ENCODE data around the gene GTSE1.

Gene GTSE1

DNA sequence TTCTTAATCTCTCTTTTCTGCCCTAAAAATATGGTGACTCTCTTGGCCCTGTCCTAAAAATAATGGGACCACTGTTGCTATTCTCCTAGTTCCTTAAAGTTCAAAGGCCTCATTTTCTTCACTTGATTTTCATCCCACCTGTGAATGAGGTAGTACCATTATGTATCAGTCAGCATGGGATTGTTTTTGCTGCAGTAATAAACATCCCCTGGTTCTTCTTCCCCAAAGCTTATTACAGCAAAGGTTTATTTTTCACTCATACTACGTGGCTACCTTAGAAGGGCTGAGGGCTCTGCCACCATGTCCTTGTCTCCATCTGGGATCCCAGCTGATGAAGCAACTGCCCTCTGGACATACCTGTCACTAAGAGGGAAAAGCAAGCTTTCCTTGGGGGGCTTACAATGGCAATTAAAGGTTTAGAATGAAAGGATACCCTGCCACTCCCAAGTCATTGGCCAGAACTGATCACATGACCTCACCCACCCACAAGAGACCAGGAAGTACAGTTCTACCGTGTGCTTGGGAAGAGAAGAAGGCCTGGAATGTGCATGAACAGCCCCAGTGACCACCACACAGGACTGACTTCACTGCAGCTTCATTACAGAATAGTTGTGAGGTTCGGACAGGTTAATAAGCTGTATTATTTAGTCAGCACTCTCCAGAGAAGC is 21.1 kb upstream of the GTSE1 start:
- DNase-seq (ENCODE audit: low spot score): no peak

DNA sequence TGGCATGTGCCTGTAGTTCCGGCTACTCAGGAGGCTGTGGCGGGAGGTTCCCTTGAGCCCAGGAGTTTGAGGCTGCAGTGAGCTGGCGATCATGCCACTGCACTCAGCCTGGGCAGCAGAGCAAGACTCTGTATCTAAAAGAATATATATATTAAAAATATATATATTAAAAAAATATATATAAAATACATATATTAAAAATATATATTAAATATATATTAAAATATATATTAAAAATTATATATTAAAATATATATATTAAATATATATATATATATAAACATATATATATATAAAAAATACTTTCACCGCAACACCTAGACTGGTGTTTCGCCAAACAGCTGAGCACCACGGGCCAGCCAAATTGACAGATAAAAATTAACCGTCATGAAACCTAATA is 20.1 kb upstream of the GTSE1 start:
- no peak for DNase-seq (ENCODE audit: low spot score)

DNA sequence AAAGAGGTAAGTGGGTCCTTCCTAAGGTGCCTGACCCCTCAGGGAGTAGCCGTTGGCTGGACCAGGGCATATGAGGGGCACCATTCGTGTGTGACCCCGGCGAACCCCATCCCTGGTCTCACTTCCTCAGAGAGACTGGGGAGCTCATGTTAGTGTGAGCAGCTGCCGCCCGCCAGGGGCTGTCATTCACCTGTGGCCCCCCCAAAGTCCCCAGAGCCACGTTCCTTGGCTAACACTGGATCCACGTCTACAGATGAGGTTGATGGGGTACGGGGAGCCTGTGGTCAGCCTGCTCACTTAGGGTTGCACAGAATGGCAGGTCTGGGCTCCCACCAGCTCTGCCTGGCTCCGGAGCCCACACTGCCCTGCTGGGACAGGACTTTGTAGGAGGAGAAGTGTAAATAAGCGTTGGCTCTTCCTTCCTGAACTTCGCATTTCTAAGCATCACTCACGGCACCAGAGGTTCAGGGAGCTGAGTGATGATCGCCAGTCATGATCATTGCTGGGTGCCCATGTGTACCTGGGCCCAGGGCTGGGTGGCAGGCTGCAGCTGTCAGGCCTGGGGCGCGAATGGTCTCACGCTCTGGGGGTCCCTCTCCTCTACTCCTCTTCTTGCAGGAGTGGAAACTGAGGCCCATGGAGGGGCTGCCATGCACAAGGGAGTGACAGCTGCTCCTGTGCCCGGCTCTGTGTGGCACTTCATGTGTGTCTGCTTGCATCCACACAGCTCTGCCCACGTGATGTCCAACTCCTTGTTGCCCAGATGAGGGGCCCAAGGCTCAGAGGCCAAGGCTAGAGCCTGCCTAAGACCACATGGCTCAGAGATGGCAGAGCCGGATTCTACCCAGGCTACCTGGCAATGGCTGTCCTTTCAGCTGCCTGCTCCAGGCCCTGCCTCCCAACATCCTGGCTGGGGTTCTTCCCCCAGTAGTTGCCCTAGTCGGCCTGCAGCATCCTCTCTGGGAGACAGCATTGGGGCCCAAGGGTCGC is 17.7 kb upstream of the GTSE1 start:
- DNase-seq (ENCODE audit: low spot score): no peak

DNA sequence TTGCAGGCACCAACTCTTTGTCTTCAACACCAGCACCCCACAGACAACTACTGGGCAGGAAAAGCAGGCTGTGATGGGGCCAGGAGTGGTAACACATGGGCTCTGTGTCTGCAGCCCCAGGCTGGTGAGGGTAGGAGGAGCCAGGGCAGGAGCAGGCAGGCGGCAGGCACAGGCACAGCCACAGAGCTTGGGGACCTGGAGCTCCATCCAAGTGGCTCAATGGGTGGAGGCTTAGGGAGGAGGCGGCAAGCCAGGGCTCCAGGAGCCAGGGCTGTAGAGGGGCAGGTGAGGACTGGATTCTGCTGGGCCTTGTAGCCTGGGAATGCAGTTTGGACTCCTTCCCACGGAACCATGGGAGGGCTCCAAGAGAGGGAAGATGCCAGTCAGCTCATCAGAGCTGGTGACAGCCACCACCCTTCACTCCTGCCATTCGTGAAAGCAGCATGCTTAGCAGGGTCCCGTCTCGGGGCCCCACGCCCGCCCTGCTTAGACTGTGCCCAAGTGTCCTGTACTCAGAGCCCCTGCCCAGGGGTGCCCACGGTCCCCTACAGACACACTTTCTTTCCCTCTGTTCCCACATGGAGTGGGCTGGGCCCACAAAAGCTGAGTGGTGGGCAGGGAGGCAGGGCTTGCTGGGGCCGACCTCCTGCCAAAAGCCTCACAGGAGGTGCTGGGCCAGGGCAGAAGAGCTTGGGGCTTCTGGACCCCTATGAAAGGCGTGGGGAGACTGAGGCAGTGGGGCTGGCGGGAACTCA is 16.4 kb upstream of the GTSE1 start:
- no peak for DNase-seq (ENCODE audit: low spot score)

DNA sequence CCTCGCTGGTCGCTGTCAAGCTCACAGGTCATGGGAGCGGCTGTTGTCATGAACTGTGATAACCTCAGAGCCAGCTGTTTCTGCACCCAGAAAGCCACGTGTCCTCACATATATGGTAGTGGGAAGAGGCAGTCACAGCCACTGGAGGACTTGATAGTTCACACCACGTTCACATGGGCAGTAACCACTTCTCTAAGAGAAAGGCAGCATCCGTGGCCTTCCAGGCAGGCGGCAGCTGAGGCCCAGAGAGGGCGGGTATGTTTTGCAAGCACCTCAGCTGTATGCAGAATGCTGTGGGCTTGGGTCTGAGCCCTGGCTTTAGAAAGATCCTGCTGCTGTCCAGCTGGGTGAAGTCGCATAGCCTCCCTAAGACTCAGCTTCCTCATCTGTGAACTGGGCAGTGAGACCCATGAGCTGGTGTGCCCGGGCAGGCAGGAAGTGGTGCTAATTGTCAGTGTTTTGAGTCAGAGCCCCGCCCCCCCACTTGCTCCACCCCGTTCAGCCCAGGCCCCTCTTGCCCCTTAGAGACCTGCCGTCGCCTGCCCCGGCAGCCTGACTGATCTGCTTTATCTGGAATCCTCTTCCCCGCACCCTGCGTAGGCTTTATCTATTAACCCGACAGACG is 15.6 kb upstream of the GTSE1 start:
- DNase-seq (ENCODE audit: low spot score): no peak

DNA sequence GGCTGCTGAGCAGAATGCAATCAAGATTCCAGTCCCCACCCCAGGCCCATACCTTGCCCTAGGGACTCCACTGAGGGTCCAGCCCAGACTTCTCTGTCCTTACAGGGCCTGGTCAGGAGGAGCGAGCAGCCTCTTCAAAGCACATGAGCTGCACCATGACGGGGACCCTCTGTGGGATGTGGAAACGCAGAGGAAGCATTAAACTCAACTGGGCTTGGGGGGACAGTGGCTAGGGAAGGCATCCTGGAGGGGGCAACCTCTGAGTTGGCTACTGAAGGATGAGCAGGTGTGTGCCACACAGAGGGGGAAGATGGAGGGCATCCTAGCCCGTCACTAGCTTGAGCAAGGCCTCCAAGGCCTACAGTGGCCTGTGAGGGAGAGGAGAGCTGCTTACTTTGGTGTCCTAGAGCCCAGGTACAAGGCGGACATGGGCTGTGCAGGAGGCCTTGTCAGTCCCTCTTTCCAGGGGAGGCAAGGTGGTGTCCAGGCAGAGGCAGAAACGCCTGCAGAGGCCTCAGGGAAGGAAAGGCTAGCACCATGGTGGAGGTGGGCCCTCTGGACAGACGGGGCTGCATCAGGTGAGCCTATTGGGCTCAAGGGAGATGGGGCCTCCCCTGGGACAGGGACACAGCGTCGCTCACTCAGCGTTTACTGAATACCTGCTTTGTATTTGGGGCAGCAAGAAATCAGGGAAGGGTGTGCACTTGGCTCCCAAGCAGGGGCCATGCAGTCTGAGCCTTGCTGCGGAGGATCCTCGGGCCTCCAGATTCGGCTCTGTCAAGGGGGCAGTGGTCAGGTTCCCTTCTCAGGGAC is 14.6 kb upstream of the GTSE1 start:
- DNase-seq (ENCODE audit: low spot score): no peak

DNA sequence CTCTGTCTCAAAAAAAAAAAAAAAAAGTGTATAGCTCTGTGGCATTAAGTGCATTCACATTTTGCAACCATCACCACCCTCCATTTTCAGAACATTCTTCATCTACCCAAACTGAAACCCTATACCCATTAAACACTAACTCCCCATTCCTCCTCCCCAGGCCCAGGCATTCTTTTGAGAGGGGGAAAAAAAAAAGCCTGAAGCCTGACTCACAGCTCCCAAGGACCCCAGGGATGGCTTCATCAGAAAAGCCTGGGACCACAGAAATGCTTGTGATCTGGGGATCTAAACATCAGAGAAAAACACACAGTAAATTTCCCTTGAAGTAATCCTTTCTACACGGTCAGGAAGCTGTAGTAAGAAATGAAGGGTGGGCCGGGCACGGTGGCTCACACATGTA is 10.7 kb upstream of the GTSE1 start:
- DNase-seq (ENCODE audit: low spot score): no peak

DNA sequence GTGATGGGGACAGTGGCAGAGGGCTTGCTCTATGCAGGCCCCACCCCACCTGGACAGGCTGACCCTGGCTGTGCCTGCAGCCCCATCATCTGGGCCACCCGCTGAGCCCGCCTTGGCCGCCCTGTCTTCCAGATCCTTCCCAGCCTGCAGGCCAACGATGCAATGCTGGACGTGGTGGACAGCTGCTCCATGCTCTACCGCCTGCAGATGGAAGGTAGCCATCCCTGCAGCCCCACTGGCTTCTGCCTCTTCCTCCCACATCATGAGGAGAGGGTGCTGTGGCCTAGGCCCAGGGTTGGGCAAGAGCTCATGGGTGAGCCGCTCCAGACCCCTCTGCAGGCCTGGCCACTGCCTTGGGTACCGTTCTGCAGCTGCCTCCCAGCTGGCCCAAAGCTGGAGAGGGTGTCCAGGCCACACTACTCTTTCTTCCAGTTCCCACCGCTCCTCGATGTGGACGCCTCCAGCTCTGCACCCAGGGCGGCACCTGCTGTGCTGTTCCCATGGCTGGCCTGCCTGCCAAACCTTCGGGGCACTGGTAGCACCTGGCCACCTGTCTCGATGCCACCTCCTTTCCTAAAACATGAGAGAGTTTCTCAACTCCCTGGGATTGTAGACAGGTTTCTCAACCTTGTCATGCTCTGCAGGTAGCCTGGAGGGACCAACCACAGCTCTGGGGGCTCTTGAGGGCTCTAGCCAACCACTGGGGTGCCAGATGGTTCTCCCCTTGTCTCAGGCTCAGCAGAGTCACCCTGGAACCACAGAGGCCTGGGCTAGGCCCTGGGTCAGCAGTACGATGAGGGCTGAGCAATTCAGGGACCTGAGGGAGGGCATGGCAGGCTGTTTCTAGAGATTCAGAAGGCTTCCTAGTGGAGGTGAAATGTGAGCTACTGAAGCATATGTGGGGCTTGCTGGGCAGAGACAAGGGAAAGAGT is 9.5 kb upstream of the GTSE1 start:
- no peak for DNase-seq (ENCODE audit: low spot score)

DNA sequence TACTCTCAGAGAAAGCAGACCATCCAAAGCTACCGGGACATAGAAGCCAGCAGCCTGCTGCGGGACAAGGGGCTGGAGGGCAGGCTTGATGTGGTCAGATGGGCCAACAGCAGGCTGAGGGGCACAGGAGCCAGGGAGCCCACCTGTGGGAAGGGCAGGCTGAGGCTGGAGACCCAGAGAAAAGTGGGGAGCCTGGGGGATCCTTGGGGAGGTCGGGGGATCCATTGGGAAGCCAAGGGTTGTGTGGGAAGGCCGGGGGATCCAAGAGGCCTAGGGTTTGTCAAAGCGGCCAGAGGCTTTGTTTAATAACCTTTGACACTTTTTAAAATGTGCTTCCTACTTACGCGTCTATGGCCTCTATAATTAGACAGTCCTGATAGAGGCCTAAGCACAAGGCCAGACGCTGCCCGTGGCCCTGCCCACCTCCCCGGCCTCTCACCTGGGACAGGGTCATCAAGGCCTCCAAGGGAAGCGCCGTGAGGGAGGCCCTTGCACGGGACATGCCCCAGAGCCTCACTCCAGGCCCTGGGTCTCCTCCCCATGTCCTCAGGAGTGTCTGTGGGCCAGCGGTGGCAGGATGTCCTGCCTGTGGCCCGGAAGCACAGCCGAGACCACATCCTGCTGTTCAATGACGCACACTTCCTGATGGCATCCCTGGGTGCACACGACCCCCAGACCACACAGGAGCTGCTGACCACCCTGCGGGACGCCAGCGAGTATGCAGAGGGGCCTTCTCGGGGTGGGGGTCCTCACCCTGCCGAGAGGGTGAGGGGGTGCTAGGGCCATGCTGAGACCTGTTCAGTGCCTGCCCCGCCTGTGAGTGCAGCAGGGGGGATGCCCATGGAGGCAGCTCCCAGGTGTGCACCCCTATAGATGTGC is 8.6 kb upstream of the GTSE1 start:
- DNase-seq (ENCODE audit: low spot score): no peak

DNA sequence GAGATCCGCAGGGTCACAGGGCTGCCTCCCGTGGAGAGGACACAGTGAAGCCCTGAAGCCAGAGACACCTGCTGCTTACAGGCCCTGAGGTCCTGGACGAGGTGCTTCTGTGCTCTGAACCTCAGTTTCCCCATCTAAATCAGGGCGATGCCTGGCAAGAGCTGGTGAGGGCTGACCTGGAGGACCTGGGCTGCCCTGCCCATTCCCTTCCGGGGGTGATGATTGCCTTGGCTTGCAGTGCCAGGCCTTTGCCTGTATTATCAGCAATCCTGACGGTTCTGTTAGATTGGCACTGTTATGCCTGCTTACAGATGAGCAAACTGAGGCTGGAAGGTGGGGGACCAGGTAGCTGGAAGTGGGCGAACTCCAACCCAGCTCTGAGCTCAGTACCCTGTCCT is 7.8 kb upstream of the GTSE1 start:
- DNase-seq (ENCODE audit: low spot score): no peak

DNA sequence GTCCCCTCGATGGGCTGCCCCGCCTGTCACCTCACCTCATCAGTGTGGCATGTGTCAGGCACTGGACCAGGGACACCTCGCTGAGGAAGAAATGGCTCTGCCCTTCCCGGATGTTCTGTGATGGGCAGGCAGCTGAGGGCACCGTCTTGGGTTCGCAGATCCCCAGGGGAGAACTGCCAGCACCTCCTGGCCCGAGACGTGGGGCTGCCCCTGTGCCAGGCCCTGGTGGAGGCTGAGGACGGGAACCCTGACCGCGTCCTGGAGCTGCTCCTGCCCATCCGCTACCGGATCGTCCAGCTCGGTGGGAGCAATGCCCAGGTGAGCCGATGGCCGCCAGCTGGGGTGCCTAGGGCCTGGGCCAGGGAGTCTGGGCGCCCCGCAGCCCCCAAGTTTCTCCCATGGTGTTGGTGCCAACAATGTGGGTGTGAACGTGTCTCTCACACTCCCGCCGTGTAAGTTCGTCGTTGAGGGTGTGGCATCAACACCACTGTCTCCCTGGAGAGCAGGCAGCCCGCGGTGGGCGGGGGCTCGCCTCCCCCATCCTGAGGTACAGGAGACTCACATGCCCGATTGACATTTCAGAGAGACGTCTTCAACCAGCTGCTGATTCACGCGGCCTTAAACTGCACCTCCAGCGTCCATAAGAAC is 7.3 kb upstream of the GTSE1 start:
- DNase-seq (ENCODE audit: low spot score): no peak

DNA sequence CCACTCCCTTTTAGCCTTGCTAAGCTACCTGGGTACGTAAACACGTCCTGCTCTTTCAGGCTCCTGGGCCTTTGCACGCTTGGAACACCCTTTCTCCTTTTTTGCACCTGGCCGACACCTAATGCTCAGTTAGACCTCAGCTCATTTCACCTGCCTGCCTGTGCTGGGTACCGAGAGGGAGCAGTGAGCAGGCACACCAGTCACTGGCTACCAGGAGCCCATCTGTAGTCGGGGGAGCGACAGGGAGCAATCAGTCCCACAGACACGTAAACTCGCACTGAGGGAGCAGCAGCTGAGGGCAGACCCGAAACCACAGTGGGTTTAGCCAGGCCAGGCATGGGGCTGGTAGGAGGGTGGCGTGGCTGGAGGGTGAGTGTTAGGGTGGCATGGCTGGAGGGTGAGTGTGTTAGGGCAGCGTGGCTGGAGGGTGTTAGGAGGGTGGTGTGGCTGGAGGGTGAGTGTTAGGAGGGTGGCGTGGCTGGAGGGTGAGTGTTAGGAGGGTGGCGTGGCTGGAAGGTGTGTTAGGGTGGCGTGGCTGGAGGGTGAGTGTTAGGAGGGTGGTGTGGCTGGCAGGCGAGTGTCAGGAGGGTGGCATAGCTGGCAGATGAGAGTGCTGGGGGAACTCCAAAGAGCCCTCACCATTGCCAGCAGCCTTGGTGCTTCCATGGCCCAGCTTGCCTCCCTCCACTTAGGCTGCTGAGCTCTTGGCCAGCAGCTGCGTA is 6.4 kb upstream of the GTSE1 start:
- DNase-seq (ENCODE audit: low spot score): no peak

DNA sequence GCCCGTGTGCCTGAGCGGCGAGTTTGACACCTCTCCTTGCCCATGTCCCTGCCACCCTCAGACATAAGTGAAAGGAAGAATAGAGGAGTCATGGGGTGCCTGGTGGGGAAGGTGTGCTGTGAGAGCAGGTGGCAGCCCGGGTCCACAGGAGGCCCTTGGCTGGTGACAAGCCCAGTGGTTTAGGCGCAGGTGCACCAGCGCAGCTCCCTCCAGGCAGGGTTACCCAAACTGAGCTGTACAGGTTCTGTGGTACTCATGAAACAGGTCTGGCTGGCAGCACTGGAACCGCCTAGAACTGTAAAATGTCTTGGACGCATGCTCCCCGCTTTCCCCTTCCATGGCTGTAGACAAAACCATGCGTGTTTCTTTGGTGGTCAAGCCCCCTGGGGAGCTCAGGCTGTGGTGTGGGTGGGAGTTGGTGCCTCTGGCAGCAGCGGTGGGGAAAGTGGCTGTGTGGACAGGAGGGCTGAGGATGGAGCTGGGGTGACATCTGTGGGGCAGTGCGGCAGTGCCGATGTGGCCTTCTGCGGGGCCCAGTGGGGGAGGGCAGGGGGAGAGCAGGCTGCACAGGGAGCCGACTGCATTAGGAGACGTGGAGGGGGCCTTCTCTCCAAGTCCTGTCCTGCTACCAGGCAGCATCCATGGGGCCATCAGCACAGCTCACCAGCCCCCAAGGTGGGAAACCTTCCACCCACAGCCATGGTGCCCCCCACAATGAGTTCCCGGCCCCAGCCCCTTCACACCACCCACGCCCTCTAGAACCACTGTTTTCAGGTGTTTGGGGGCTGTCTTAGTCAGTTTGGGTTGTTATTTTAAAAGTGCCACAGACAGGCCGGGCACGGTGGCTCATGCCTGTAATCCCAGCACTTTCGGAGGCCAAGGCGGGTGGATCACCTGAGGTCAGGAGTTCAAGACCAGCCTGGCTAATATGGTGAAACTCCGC is 5.6 kb upstream of the GTSE1 start:
- no peak for DNase-seq (ENCODE audit: low spot score)

DNA sequence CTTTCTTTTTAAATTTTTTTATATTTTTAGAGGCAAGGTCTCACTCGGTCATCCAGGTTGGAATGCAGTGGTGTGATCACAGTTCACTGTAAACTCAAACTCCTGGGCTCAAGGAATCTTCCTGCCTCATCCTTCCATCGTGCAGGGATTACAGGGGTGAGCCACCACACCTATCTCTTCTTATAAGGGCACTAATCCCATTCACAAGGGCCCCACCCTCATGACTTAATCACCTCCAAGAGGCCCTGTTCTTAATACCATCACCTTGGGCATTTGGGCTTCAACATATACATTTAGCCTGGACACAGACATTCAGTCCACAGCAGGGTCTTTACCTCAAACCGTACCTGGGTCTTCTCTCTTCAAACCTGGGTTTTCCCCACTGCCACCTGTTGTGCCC is 4.5 kb upstream of the GTSE1 start:
- no peak for DNase-seq (ENCODE audit: low spot score)

DNA sequence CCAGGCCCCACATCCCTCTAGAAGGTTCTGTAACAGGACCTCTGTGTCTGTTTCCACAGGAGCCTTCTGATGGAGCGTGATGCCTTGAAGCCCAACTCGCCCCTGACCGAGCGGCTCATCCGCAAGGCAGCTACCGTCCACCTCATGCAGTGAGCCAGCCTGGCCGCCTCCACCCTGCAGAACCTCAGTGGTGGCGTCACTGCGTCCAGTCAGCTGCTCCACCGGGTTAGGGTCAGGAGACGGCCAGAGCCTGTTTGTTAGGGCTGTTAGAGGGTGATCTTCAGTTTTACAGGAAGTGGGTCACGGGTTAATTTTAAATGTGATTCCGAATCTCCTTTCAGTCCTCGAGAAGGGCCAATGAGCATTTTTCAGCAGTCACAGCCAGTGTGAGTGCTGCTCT is 3.9 kb upstream of the GTSE1 start:
- no peak for DNase-seq (ENCODE audit: low spot score)

DNA sequence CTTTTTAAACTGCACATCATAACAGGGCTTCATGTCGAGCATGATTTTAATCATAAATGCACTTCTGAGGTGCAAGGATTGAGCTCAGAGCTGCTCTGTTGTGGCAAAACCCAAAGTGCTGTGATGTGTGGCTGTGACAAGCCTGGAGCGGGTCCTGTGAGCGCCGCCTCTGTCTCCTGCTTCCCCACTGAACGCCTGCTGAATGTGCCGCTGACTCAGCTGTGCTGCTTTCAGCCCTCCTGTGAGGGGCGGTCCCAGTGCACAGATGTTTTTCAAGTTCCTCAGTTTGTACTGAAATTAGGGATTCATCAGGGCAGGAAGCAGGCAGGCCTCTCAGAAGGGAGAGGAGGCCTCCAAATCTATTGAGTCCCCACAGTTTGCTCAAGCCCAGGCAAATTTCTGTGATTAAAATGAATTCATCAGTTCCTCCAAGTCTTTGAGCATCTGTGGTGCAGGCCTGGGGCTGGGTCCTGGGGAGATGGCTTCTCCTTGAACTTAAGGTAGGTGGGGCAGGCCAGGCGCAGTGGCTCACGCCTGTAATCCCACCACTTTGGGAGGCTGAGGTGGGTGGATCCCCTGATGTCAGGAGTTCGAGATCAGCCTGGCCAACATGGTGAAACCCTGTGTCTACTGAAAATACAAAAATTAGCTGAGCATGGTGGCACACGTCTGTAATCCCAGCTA is 3.0 kb upstream of the GTSE1 start:
- DNase-seq (ENCODE audit: low spot score): no peak
